Osteoblast (primary cell): ENCODE measurements around the gene ANKS1B. TPM values are rescaled to one million over a fixed set of nuclear protein-coding genes. Genes with fewer than 3 reads are reported as not detected.

Experiments
- DNase-seq: peaks from one replicate; pipeline ENCODE4 v3.0.0; 2011; ENCODE audit warnings: low spot score, mixed read lengths; ENCODE audit not compliant: insufficient read length; ENCODE audit errors: missing footprints
- H2AFZ ChIP-seq: 2 replicates; pipeline ENCODE4 v1.6.0; 2011; ENCODE audit warnings: mild to moderate bottlenecking, low read length
- H3K27ac ChIP-seq: 2 replicates; pipeline ENCODE4 v1.5.1; 2011; ENCODE audit warnings: mild to moderate bottlenecking, low read depth, low read length, moderate library complexity
- H3K27me3 ChIP-seq: 2 replicates; pipeline ENCODE4 v1.6.0; 2012; ENCODE audit warnings: mild to moderate bottlenecking, control low read depth, inconsistent platforms, low read length, moderate library complexity; ENCODE audit not compliant: insufficient read depth
- H3K36me3 ChIP-seq: 2 replicates; pipeline ENCODE4 v1.5.1; 2011; ENCODE audit warnings: mild to moderate bottlenecking, low read length, control low read depth, moderate library complexity; ENCODE audit not compliant: insufficient read depth
- H3K4me1 ChIP-seq: 2 replicates; pipeline ENCODE4 v1.5.1; 2011; ENCODE audit warnings: mild to moderate bottlenecking, low read length, control low read depth, moderate library complexity; ENCODE audit not compliant: insufficient read depth
- H3K4me2 ChIP-seq: 2 replicates; pipeline ENCODE4 v1.6.0; 2011; ENCODE audit warnings: mild to moderate bottlenecking, low read length; ENCODE audit not compliant: insufficient read depth
- H3K4me3 ChIP-seq: fragments of 200-600 bp; sonication (generic); 3 replicates; pipeline ENCODE4 v1.5.1; 2012; ENCODE audit warnings: mild to moderate bottlenecking, low read length, inconsistent platforms; ENCODE audit not compliant: insufficient read depth
- H3K79me2 ChIP-seq: 2 replicates; pipeline ENCODE4 v1.6.0; 2012; ENCODE audit warnings: mild to moderate bottlenecking, low read length, control low read depth, inconsistent platforms; ENCODE audit not compliant: insufficient read depth
- H3K9me3 ChIP-seq: 2 replicates; pipeline ENCODE4 v1.5.1; 2011; ENCODE audit warnings: low read depth, low read length, control low read depth
- H4K20me1 ChIP-seq: 2 replicates; pipeline ENCODE4 v1.6.0; 2012; ENCODE audit warnings: mild to moderate bottlenecking, low read length, control low read depth; ENCODE audit not compliant: insufficient read depth
- total RNA-seq: library from RNA; depleted of rRNA; stranded (reverse); fragments of >200 nt; gene quantifications from 2 replicates; pipeline ENCODE4 v1.2.3, GENCODE V29; 2012
- TF ChIP-seq, protein P1 (sequence below): IDR thresholded peaks from 2 replicates; pipeline ENCODE4 v1.5.1; 2011; ENCODE audit warnings: mild to moderate bottlenecking, low read depth, low read length, moderate library complexity; ENCODE audit errors: extremely low read depth

Gene ANKS1B
- total RNA-seq, 1 donor: 2.2 TPM

DNA sequence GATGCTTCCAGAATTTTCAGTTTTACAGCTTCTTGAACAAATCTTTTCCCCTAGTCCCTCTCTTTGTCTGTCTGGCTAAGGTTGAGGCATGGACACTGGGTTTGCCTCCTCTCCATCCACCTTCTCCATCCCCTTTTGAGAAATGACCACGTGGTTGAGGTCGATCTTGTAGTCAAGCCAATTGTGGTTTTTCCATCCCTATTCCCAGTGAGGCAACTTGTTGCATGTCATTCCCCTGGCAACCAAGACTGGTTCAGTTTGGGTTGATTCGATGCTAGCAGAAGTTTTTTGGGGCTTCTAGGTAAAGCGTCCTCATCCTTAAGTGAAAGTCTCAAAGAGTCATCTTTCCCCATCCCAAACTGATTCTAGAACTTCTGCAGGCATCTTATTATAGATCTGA is 1038.9 kb downstream of the ANKS1B start:
- TF ChIP-seq, protein P1, sequence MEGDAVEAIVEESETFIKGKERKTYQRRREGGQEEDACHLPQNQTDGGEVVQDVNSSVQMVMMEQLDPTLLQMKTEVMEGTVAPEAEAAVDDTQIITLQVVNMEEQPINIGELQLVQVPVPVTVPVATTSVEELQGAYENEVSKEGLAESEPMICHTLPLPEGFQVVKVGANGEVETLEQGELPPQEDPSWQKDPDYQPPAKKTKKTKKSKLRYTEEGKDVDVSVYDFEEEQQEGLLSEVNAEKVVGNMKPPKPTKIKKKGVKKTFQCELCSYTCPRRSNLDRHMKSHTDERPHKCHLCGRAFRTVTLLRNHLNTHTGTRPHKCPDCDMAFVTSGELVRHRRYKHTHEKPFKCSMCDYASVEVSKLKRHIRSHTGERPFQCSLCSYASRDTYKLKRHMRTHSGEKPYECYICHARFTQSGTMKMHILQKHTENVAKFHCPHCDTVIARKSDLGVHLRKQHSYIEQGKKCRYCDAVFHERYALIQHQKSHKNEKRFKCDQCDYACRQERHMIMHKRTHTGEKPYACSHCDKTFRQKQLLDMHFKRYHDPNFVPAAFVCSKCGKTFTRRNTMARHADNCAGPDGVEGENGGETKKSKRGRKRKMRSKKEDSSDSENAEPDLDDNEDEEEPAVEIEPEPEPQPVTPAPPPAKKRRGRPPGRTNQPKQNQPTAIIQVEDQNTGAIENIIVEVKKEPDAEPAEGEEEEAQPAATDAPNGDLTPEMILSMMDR: no peak
- Histone ChIP-seq H3K27me3 (no peaks in the 10 kb centered on the region), H3K4me1 (no peaks in the 10 kb centered on the region), H3K4me3 (no peak overlapping the region), H3K79me2 (no peaks in the 10 kb centered on the region), H3K9me3 (no peaks in the 10 kb centered on the region), H3K27ac (no peak overlapping the region), H3K4me2 (no peak overlapping the region), H4K20me1 (no peaks in the 10 kb centered on the region), H2AFZ (no peak overlapping the region), H3K36me3 (no peaks in the 10 kb centered on the region)
- DNase-seq: no peak

DNA sequence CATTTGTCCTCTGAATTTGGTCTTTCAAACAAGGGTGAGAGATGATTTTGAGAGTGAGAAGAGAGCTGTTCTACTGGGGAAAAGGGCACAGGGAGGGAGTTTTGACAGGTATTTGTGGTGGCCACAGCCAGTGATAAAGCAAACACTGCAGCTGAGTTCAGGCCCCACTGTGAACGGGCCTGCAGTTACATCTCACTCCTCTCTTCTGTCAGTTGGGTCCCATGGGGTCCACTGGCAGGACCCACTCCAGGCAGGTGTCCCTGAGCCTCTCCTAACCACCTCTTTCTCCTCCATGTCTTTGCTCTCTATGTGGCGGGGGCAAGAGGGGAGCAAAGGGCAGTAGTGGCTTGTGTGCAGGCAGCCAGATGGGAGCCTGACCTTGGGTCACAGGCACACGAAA is 1044.8 kb downstream of the ANKS1B start:
- Histone ChIP-seq H3K4me1 (no peaks in the 10 kb centered on the region), H3K4me3 (no peak overlapping the region), H4K20me1 (no peaks in the 10 kb centered on the region), H3K79me2 (no peaks in the 10 kb centered on the region), H2AFZ (no peak overlapping the region), H3K36me3 (no peaks in the 10 kb centered on the region), H3K27ac (no peak overlapping the region), H3K4me2 (no peak overlapping the region), H3K27me3 (no peaks in the 10 kb centered on the region), H3K9me3 (no peaks in the 10 kb centered on the region)
- no peak for DNase-seq
- TF ChIP-seq, protein P1: no peak

DNA sequence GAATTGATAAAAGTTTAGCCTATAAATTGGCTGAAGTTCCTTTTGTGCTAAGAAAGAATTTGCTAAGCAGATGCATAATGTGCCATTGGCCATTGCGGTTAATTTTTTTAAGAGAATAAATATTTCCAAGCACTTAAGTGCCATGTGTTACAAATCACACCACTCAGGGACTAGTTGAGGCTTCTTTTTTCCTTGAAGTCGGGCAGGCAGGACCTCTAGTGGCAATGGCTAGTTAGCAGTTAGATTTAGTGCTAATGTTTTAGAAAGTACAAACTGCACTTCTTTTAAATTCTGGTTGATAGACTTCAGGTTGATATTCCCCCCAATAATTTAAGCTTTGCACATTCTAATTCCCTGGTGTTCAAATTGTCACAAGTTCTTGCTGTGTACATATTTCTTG is 1045.4 kb downstream of the ANKS1B start:
- Histone ChIP-seq H3K4me3 (no peak overlapping the region), H3K4me2 (no peak overlapping the region), H3K79me2 (no peaks in the 10 kb centered on the region), H3K27ac (no peak overlapping the region), H3K36me3 (no peaks in the 10 kb centered on the region), H3K9me3 (no peaks in the 10 kb centered on the region), H4K20me1 (no peaks in the 10 kb centered on the region), H3K4me1 (no peaks in the 10 kb centered on the region), H3K27me3 (no peaks in the 10 kb centered on the region), H2AFZ (no peak overlapping the region)
- DNase-seq: no peak
- TF ChIP-seq, protein P1: peak; percentile 48

DNA sequence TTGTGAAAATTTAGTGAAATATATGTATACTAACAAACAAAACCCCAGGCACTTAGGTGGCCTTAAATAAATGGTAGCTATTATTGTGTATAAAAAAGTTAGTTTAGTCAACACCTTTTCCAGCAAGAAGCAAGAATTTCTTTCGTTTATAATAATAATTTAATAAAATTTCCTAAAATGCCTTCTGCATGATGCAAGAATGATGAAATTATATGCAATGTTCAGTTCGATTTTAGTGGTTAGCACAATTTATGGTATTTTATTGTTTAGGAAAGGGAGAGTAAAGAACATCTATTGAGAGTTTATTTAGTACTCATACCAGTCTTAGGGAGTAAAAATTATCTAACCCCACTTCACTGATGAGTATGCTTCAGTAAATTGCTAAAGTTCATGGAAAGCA is 1048.9 kb downstream of the ANKS1B start:
- no peaks in the 10 kb centered on the region for H3K79me2 ChIP-seq
- no peak overlapping the region for H3K27ac ChIP-seq
- TF ChIP-seq, protein P1: no peak
- H4K20me1 ChIP-seq: no peaks in the 10 kb centered on the region
- no peaks in the 10 kb centered on the region for H3K36me3 ChIP-seq
- H3K4me1 ChIP-seq: no peaks in the 10 kb centered on the region
- DNase-seq: no peak
- H3K4me3 ChIP-seq: no peak overlapping the region
- no peaks in the 10 kb centered on the region for H3K9me3 ChIP-seq
- no peak overlapping the region for H3K4me2 ChIP-seq
- H2AFZ ChIP-seq: no peak overlapping the region
- no peaks in the 10 kb centered on the region for H3K27me3 ChIP-seq
